ENCODE data around the gene IAPP.
"Not testable (repeated sequence)": the region's sequence is repeated elsewhere in the genome, so short reads cannot be mapped to it uniquely, and the experiment has no call there.

IAPP gene

GRCh38 chr12:21384261-21384660 lies 11.6 kb downstream of the IAPP start:
- no peak for DNase-seq

- DNase-seq: no peak
These were observed 14.5 kb downstream of the IAPP start for GRCh38 chr12:21387174-21387573.

- no peak for DNase-seq
These were observed 19.7 kb downstream of the IAPP start for GRCh38 chr12:21392384-21392783.

- DNase-seq: not testable (repeated sequence)
These were observed 22.3 kb downstream of the IAPP start for GRCh38 chr12:21394828-21395626.

- DNase-seq: no peak
These were observed 40.9 kb downstream of the IAPP start for GRCh38 chr12:21413369-21414277.

GRCh38 chr12:21416511-21417121 lies 43.9 kb downstream of the IAPP start:
- DNase-seq: no peak

DNA sequence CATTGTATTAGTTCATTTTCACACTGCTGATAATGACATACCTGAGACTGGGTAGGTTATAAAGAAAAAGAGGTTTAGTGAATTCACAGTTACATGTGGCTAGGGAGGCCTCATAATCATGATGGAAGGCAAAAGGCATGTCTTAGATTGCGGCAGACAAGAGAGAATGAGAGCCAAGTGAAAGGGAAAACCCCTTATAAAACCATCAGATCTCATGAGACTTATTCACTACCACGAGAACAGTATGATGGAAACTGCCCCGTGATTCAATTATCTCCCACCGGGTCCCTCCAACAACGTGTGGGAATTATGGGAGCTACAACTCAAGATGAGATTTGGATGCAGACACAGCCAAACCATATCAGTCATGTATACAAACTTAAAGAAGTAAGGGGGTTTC lies 45.7 kb downstream of the IAPP start:
- not testable (repeated sequence) for DNase-seq

- not testable (repeated sequence) for DNase-seq
These were observed 46.5 kb downstream of the IAPP start for GRCh38 chr12:21419009-21419699.

GRCh38 chr12:21428241-21428640 lies 55.5 kb downstream of the IAPP start:
- no peak for DNase-seq
